NOMO-1 treated with dmso at 0.1 percent for 144 hours (cell line): ENCODE results near the gene C1QTNF2.

Experiments used
- DNase-seq: peaks from one replicate; lab custom pipeline; 2025; ENCODE audit not compliant: unreplicated experiment; lab: John Stamatoyannopoulos, UW

C1QTNF2 gene

GRCh38 chr5:160375166-160375565 lies 4.7 kb upstream of the C1QTNF2 start:
- no peak for DNase-seq

- no peak for DNase-seq
Measured at GRCh38 chr5:160371294-160371693, 868 bp upstream of the C1QTNF2 start.

- no peak for DNase-seq
Measured at GRCh38 chr5:160370713-160371034, 248 bp upstream of the C1QTNF2 start.

GRCh38 chr5:160367885-160368284 lies 2.5 kb downstream of the C1QTNF2 start:
- no peak for DNase-seq

GRCh38 chr5:160367261-160367660 lies 3.2 kb downstream of the C1QTNF2 start:
- DNase-seq, result no peak

GRCh38 chr5:160366230-160366629 lies 4.2 kb downstream of the C1QTNF2 start:
- no peak for DNase-seq

- DNase-seq, result no peak
Measured at GRCh38 chr5:160363660-160364395, 6.6 kb downstream of the C1QTNF2 start.

- no peak for DNase-seq
Measured at GRCh38 chr5:160363211-160363610, 7.2 kb downstream of the C1QTNF2 start.

GRCh38 chr5:160361624-160362228 lies 8.7 kb downstream of the C1QTNF2 start:
- no peak for DNase-seq

GRCh38 chr5:160360310-160360709 lies 10.1 kb downstream of the C1QTNF2 start:
- no peak for DNase-seq

- DNase-seq, result no peak
Measured at GRCh38 chr5:160359816-160360215, 10.6 kb downstream of the C1QTNF2 start.

GRCh38 chr5:160359242-160359641 lies 11.2 kb downstream of the C1QTNF2 start:
- DNase-seq, result no peak

- no peak for DNase-seq
Measured at GRCh38 chr5:160357861-160358411, 12.5 kb downstream of the C1QTNF2 start.

- no peak for DNase-seq
Measured at GRCh38 chr5:160357394-160357793, 13.0 kb downstream of the C1QTNF2 start.

GRCh38 chr5:160356550-160357347 lies 13.7 kb downstream of the C1QTNF2 start:
- DNase-seq, result no peak

GRCh38 chr5:160354666-160355065 lies 15.8 kb downstream of the C1QTNF2 start:
- no peak for DNase-seq

- no peak for DNase-seq
Measured at GRCh38 chr5:160353379-160353778, 17.0 kb downstream of the C1QTNF2 start.

- no peak for DNase-seq
Measured at GRCh38 chr5:160352308-160352707, 18.1 kb downstream of the C1QTNF2 start.

- DNase-seq, result no peak
Measured at GRCh38 chr5:160349935-160350303, 20.5 kb downstream of the C1QTNF2 start.

- no peak for DNase-seq
Measured at GRCh38 chr5:160349249-160349934, 21.0 kb downstream of the C1QTNF2 start.

GRCh38 chr5:160348080-160348479 lies 22.3 kb downstream of the C1QTNF2 start:
- no peak for DNase-seq
